ENCODE results near the gene ATP5ME.
"Not testable (repeated sequence)": the region's sequence is repeated elsewhere in the genome, so short reads cannot be mapped to it uniquely, and the experiment has no call there.

Gene ATP5ME

GRCh38 chr4:675980-676870 lies 2.1 kb upstream of the ATP5ME start:
- TF ChIP-seq POLR2A (IDR thresholded peaks at IDR 0.05; ENCODE audit: low read length) = no peak
- no peak for TF ChIP-seq GATA1 (IDR thresholded peaks at IDR 0.05; ENCODE audit: low read depth, low read length)
- no peak for DNase-seq

GRCh38 chr4:675036-675882 lies 1.2 kb upstream of the ATP5ME start:
- no peak for TF ChIP-seq GATA1 (IDR thresholded peaks at IDR 0.05; ENCODE audit: low read depth, low read length)
- TF ChIP-seq POLR2A (IDR thresholded peaks at IDR 0.05; ENCODE audit: low read length) = no peak
- peak; percentile 56 for DNase-seq

GRCh38 chr4:673349-674091 lies 556 bp downstream of the ATP5ME start:
- TF ChIP-seq POLR2A (IDR thresholded peaks at IDR 0.05; ENCODE audit: low read length) (no peak), GATA1 (IDR thresholded peaks at IDR 0.05; ENCODE audit: low read depth, low read length) (no peak)

GRCh38 chr4:671769-672168 lies 2.3 kb downstream of the ATP5ME start:
- DNase-seq = no peak
- TF ChIP-seq POLR2A (IDR thresholded peaks at IDR 0.05; ENCODE audit: low read length) (no peak), GATA1 (IDR thresholded peaks at IDR 0.05; ENCODE audit: low read depth, low read length) (no peak)

More at GRCh38 chr4:673349-674091, 556 bp downstream of the ATP5ME start:
- DNase-seq = peak; percentile 65 to 66

- TF ChIP-seq POLR2A (IDR thresholded peaks at IDR 0.05; ENCODE audit: low read length) = peak; percentile 16
- not testable (repeated sequence) for DNase-seq
Observed at GRCh38 chr4:669806-670559, 4.1 kb downstream of the ATP5ME start.

- not testable (repeated sequence) for DNase-seq
Observed at GRCh38 chr4:668219-668618, 5.9 kb downstream of the ATP5ME start.

GRCh38 chr4:667545-667925 lies 6.5 kb downstream of the ATP5ME start:
- no peak for DNase-seq
- TF ChIP-seq POLR2A (IDR thresholded peaks at IDR 0.05; ENCODE audit: low read length) (no peak), GATA1 (IDR thresholded peaks at IDR 0.05; ENCODE audit: low read depth, low read length) (no peak)

GRCh38 chr4:666822-667544 lies 7.1 kb downstream of the ATP5ME start:
- no peak for DNase-seq
- no peak for TF ChIP-seq POLR2A (IDR thresholded peaks at IDR 0.05; ENCODE audit: low read length)
- TF ChIP-seq GATA1 (IDR thresholded peaks at IDR 0.05; ENCODE audit: low read depth, low read length) = no peak

- DNase-seq = no peak
- TF ChIP-seq POLR2A (IDR thresholded peaks at IDR 0.05; ENCODE audit: low read length) = no peak
- no peak for TF ChIP-seq GATA1 (IDR thresholded peaks at IDR 0.05; ENCODE audit: low read depth, low read length)
Observed at GRCh38 chr4:666436-666810, 7.7 kb downstream of the ATP5ME start.

GRCh38 chr4:665751-666435 lies 8.2 kb downstream of the ATP5ME start:
- no peak for DNase-seq
- TF ChIP-seq POLR2A (IDR thresholded peaks at IDR 0.05; ENCODE audit: low read length) (no peak), GATA1 (IDR thresholded peaks at IDR 0.05; ENCODE audit: low read depth, low read length) (no peak)

GRCh38 chr4:665381-665750 lies 8.7 kb downstream of the ATP5ME start:
- no peak for DNase-seq
- TF ChIP-seq GATA1 (IDR thresholded peaks at IDR 0.05; ENCODE audit: low read depth, low read length) = no peak
- TF ChIP-seq POLR2A (IDR thresholded peaks at IDR 0.05; ENCODE audit: low read length) = no peak

- no peak for TF ChIP-seq POLR2A (IDR thresholded peaks at IDR 0.05; ENCODE audit: low read length)
- no peak for TF ChIP-seq GATA1 (IDR thresholded peaks at IDR 0.05; ENCODE audit: low read depth, low read length)
Observed at GRCh38 chr4:664713-665231, 9.3 kb downstream of the ATP5ME start.

More at GRCh38 chr4:664713-665231, 9.3 kb downstream of the ATP5ME start:
- DNase-seq = no peak

All from erythroblast (primary cell).